HEK293 (cell line): ENCODE data around the gene GUCY2D.

Experiments
- CTCF ChIA-PET: fragments of 350-600 bp; formaldehyde crosslinking; extraction: SDS; loops from one replicate; lab custom pipeline; 2021; ENCODE audit warnings: antibody characterized with exemption; lab: Yijun Ruan, JAX
- POLR2A ChIA-PET: fragments of 300-600 bp; formaldehyde crosslinking; extraction: SDS; loops from one replicate; lab custom pipeline; 2020; ENCODE audit warnings: antibody characterized with exemption, inconsistent platforms; lab: Yijun Ruan, JAX
- H3K27ac ChIP-seq: fragments of 200-500 bp; sonication (Bioruptor generic); 2 replicates; pipeline ENCODE4 v1.5.1; 2014; ENCODE audit warnings: low read depth, low read length, control low read depth, inconsistent platforms; ENCODE audit errors: extremely low read depth
- H3K36me3 ChIP-seq, 2 experiments: fragments of 200-500 bp in 1 of 2; sonication (Bioruptor generic) in 1 of 2; 1 replicate in 1 of 2; 2 replicates in 1 of 2; pipeline ENCODE4 v1.5.1; 2014 to 2017; ENCODE audit warnings: inconsistent platforms in 2 of 2, low read length in 2 of 2; ENCODE audit not compliant: control insufficient read depth in 2 of 2, insufficient read depth in 1 of 2
- H3K4me1 ChIP-seq: fragments of 200-500 bp; sonication (Bioruptor generic); 2 replicates; pipeline ENCODE4 v1.5.1; 2014; ENCODE audit warnings: mild to moderate bottlenecking, low read length, inconsistent platforms; ENCODE audit not compliant: control insufficient read depth, insufficient read depth
- H3K4me3 ChIP-seq: 2 replicates; pipeline ENCODE4 v1.5.1; 2011; ENCODE audit warnings: low read depth, mild to moderate bottlenecking, control low read depth, low read length, moderate library complexity
- H3K9me3 ChIP-seq: fragments of 200-500 bp; sonication (Bioruptor generic); 2 replicates; pipeline ENCODE4 v1.5.1; 2014; ENCODE audit warnings: low read depth, low read length, inconsistent platforms; ENCODE audit not compliant: control insufficient read depth, insufficient read depth
- TRIM28 ChIP-seq: IDR thresholded peaks from 2 replicates; pipeline ENCODE4 v1.6.1; 2011; ENCODE audit warnings: low read length, control low read depth, borderline replicate concordance
- ZBTB17 ChIP-seq: fragments of 450-650 bp; formaldehyde crosslinking; IDR thresholded peaks from 2 replicates; pipeline ENCODE4 v1.5.1; 2016; ENCODE audit warnings: missing biosample characterization, missing genetic modification characterization
- ZBTB8A ChIP-seq: fragments of 450-650 bp; formaldehyde crosslinking; IDR thresholded peaks from 2 replicates; pipeline ENCODE4 v1.5.1; 2016; ENCODE audit warnings: missing biosample characterization, missing genetic modification characterization
- ZNF132 ChIP-seq: fragments of 450-650 bp; formaldehyde crosslinking; IDR thresholded peaks from 2 replicates; pipeline ENCODE4 v1.5.1; 2017; ENCODE audit warnings: missing biosample characterization, missing genetic modification characterization, borderline replicate concordance
- ZNF335 ChIP-seq: fragments of 450-650 bp; formaldehyde crosslinking; conservative IDR thresholded peaks from 2 replicates; pipeline ENCODE4 v1.5.1; 2016; ENCODE audit warnings: missing biosample characterization, missing genetic modification characterization
- ZNF843 ChIP-seq: fragments of 450-650 bp; formaldehyde crosslinking; IDR thresholded peaks from 2 replicates; pipeline ENCODE4 v1.5.1; 2016; ENCODE audit warnings: missing biosample characterization, missing genetic modification characterization
- TF ChIP-seq, protein P1 (sequence below): fragments of 450-650 bp; formaldehyde crosslinking; IDR thresholded peaks from 2 replicates; pipeline ENCODE4 v1.5.1; 2017; ENCODE audit warnings: missing biosample characterization, missing genetic modification characterization
- TF ChIP-seq, protein P2 (sequence below): fragments of 450-650 bp; formaldehyde crosslinking; IDR thresholded peaks from 2 replicates; pipeline ENCODE4 v1.5.1; 2016; ENCODE audit warnings: missing biosample characterization, missing genetic modification characterization
- TF ChIP-seq, protein P3 (sequence below): fragments of 450-650 bp; formaldehyde crosslinking; IDR thresholded peaks from 2 replicates; pipeline ENCODE4 v1.5.1; 2016; ENCODE audit warnings: missing biosample characterization, missing genetic modification characterization, borderline replicate concordance
- TF ChIP-seq, protein P4 (sequence below): fragments of 450-650 bp; formaldehyde crosslinking; IDR thresholded peaks from 2 replicates; pipeline ENCODE4 v1.5.1; 2016; ENCODE audit warnings: missing biosample characterization, missing genetic modification characterization
- TF ChIP-seq, protein P5 (sequence below): fragments of 450-650 bp; formaldehyde crosslinking; IDR thresholded peaks from 2 replicates; pipeline ENCODE4 v1.5.1; 2016; ENCODE audit warnings: missing biosample characterization, missing genetic modification characterization
- TF ChIP-seq, protein P6 (sequence below): fragments of 450-650 bp; formaldehyde crosslinking; IDR thresholded peaks from 2 replicates; pipeline ENCODE4 v1.5.1; 2016; ENCODE audit warnings: missing biosample characterization, missing genetic modification characterization
- TF ChIP-seq, protein P7 (sequence below): fragments of 450-650 bp; IDR thresholded peaks from 2 replicates; pipeline ENCODE4 v1.5.1; 2018; ENCODE audit warnings: missing biosample characterization, mild to moderate bottlenecking, missing genetic modification characterization
- TF ChIP-seq, protein P8 (sequence below): fragments of 450-650 bp; formaldehyde crosslinking; IDR thresholded peaks from 2 replicates; pipeline ENCODE4 v1.5.1; 2017; ENCODE audit warnings: missing biosample characterization, mild to moderate bottlenecking, missing genetic modification characterization, moderate library complexity

Gene GUCY2D

DNA sequence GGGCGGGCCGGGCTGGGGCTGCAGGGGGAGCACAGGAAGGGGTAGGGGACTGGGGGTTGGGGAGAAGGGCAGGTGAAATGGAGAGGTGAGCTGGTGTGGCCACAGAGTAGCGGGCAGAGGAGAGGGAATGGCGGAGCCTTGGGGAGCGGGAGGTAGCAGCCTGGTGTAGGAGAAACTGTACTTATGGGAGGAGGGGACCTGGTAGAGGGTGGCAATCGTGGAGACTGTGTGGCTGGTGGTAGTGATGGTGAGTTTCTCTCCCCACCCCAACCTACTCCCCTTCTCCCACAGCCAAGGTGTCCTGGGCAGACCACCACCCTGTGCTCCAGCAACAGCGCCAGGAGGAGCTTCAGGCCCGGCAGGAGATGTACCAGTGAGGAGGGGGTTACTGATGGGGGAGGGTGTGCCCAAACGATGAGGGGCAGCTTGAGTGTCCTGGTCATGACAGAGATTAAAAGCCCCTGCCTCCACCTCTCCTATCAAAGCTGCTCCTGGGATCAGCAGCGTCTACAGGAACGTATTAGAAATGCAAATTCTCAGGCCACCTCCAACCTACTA, 37.3 kb downstream of the GUCY2D start:
- no peaks in the 10 kb centered on the region for H3K9me3 ChIP-seq
- H3K4me3 ChIP-seq, result no peak overlapping the region
- no peak overlapping the region for H3K27ac ChIP-seq
- no peaks in the 10 kb centered on the region for H3K4me1 ChIP-seq
- CTCF ChIA-PET, result interaction anchor here (0.6 to 4.6 kb wide), 8 partner anchors 21 to 296 kb away, joined by 3 to 134 read pairs (median 25); no protein-coding TSS in a partner anchor
- no peaks in the 10 kb centered on the region; a peak in 1 of 3 replicates for H3K36me3 ChIP-seq
- TF ChIP-seq ZNF132 (tag by site-specific recombination) (no peak), ZNF335 (tag by site-specific recombination) (no peak)
- TF ChIP-seq, protein P1, sequence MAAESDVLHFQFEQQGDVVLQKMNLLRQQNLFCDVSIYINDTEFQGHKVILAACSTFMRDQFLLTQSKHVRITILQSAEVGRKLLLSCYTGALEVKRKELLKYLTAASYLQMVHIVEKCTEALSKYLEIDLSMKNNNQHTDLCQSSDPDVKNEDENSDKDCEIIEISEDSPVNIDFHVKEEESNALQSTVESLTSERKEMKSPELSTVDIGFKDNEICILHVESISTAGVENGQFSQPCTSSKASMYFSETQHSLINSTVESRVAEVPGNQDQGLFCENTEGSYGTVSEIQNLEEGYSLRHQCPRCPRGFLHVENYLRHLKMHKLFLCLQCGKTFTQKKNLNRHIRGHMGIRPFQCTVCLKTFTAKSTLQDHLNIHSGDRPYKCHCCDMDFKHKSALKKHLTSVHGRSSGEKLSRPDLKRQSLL, result no peak
- TF ChIP-seq, protein P2, sequence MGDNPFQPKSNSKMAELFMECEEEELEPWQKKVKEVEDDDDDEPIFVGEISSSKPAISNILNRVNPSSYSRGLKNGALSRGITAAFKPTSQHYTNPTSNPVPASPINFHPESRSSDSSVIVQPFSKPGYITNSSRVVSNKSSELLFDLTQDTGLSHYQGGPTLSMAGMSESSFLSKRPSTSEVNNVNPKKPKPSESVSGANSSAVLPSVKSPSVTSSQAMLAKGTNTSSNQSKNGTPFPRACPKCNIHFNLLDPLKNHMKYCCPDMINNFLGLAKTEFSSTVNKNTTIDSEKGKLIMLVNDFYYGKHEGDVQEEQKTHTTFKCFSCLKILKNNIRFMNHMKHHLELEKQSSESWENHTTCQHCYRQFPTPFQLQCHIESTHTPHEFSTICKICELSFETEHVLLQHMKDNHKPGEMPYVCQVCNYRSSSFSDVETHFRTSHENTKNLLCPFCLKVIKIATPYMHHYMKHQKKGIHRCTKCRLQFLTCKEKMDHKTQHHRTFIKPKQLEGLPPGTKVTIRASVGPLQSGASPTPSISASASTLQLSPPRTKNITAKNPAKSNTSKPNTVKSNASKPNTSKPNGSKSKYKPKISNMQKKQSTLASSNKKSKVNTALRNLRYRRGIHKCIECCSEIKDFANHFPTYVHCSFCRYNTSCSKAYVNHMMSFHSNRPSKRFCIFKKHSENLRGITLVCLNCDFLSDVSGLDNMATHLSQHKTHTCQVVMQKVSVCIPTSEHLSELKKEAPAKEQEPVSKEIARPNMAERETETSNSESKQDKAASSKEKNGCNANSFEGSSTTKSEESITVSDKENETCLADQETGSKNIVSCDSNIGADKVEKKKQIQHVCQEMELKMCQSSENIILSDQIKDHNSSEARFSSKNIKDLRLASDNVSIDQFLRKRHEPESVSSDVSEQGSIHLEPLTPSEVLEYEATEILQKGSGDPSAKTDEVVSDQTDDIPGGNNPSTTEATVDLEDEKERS, result no peak
- TF ChIP-seq, protein P3, sequence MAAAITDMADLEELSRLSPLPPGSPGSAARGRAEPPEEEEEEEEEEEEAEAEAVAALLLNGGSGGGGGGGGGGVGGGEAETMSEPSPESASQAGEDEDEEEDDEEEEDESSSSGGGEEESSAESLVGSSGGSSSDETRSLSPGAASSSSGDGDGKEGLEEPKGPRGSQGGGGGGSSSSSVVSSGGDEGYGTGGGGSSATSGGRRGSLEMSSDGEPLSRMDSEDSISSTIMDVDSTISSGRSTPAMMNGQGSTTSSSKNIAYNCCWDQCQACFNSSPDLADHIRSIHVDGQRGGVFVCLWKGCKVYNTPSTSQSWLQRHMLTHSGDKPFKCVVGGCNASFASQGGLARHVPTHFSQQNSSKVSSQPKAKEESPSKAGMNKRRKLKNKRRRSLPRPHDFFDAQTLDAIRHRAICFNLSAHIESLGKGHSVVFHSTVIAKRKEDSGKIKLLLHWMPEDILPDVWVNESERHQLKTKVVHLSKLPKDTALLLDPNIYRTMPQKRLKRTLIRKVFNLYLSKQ (tag by site-specific recombination), result no peak
- TF ChIP-seq, protein P4, sequence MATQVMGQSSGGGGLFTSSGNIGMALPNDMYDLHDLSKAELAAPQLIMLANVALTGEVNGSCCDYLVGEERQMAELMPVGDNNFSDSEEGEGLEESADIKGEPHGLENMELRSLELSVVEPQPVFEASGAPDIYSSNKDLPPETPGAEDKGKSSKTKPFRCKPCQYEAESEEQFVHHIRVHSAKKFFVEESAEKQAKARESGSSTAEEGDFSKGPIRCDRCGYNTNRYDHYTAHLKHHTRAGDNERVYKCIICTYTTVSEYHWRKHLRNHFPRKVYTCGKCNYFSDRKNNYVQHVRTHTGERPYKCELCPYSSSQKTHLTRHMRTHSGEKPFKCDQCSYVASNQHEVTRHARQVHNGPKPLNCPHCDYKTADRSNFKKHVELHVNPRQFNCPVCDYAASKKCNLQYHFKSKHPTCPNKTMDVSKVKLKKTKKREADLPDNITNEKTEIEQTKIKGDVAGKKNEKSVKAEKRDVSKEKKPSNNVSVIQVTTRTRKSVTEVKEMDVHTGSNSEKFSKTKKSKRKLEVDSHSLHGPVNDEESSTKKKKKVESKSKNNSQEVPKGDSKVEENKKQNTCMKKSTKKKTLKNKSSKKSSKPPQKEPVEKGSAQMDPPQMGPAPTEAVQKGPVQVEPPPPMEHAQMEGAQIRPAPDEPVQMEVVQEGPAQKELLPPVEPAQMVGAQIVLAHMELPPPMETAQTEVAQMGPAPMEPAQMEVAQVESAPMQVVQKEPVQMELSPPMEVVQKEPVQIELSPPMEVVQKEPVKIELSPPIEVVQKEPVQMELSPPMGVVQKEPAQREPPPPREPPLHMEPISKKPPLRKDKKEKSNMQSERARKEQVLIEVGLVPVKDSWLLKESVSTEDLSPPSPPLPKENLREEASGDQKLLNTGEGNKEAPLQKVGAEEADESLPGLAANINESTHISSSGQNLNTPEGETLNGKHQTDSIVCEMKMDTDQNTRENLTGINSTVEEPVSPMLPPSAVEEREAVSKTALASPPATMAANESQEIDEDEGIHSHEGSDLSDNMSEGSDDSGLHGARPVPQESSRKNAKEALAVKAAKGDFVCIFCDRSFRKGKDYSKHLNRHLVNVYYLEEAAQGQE (tag by site-specific recombination), result no peak
- TF ChIP-seq, protein P5, sequence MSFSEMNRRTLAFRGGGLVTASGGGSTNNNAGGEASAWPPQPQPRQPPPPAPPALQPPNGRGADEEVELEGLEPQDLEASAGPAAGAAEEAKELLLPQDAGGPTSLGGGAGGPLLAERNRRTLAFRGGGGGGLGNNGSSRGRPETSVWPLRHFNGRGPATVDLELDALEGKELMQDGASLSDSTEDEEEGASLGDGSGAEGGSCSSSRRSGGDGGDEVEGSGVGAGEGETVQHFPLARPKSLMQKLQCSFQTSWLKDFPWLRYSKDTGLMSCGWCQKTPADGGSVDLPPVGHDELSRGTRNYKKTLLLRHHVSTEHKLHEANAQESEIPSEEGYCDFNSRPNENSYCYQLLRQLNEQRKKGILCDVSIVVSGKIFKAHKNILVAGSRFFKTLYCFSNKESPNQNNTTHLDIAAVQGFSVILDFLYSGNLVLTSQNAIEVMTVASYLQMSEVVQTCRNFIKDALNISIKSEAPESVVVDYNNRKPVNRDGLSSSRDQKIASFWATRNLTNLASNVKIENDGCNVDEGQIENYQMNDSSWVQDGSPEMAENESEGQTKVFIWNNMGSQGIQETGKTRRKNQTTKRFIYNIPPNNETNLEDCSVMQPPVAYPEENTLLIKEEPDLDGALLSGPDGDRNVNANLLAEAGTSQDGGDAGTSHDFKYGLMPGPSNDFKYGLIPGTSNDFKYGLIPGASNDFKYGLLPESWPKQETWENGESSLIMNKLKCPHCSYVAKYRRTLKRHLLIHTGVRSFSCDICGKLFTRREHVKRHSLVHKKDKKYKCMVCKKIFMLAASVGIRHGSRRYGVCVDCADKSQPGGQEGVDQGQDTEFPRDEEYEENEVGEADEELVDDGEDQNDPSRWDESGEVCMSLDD (tag by site-specific recombination), result no peak
- POLR2A ChIA-PET, result no interaction called here

DNA sequence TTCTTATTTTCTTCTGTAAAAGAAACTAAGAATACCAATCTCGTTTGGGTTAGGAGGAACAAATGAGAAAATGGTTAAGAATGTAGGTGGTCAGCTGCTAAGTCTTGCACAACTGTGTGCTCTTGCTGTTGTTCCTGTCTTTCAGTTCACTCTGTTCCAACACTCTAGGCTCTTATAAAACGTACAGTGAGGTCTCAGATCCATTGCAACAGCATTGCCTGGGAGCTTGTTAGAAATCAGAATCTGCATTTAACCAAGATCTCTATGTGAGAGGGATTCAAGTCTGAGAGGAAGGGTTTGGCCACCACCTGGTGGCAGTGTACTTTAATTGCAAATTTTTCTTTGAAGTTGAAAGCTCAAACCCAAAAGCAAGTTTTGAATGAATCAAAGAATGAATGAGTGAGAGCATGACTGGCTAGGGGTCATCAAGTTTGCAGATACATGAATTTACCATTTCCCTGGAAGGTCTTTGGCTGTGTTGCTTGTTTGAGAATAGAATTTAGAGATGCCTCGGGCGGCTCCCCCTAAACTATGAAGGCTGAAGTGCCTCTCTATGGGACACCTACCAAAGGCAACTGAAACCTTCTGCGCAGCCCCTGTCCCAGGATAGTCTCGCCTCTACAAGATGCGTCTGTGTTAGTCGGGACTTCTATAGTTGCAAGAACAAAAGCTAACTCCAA, 39.0 kb downstream of the GUCY2D start:
- Histone ChIP-seq H3K4me3 (no peak overlapping the region), H3K4me1 (no peaks in the 10 kb centered on the region), H3K27ac (no peak overlapping the region), H3K9me3 (no peaks in the 10 kb centered on the region), H3K36me3 (no peaks in the 10 kb centered on the region; a peak in 1 of 3 replicates)
- POLR2A ChIA-PET, result interaction anchor here (0.5 to 1.6 kb wide), 8 partner anchors 11 to 354 kb away, joined by 3 to 10 read pairs (median 4); partner anchors contain the start of genes NAA38, RNF227, TP53 and WRAP53
- CTCF ChIA-PET, result interaction anchor here (0.5 to 4.6 kb wide), 72 partner anchors 9 to 989 kb away, joined by 3 to 134 read pairs (median 6); partner anchors contain the start of genes CHD3, GUCY2D, NAA38 and RNF227
- TF ChIP-seq, protein P6, sequence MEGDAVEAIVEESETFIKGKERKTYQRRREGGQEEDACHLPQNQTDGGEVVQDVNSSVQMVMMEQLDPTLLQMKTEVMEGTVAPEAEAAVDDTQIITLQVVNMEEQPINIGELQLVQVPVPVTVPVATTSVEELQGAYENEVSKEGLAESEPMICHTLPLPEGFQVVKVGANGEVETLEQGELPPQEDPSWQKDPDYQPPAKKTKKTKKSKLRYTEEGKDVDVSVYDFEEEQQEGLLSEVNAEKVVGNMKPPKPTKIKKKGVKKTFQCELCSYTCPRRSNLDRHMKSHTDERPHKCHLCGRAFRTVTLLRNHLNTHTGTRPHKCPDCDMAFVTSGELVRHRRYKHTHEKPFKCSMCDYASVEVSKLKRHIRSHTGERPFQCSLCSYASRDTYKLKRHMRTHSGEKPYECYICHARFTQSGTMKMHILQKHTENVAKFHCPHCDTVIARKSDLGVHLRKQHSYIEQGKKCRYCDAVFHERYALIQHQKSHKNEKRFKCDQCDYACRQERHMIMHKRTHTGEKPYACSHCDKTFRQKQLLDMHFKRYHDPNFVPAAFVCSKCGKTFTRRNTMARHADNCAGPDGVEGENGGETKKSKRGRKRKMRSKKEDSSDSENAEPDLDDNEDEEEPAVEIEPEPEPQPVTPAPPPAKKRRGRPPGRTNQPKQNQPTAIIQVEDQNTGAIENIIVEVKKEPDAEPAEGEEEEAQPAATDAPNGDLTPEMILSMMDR, result peak; percentile 64
- TF ChIP-seq, protein P7, sequence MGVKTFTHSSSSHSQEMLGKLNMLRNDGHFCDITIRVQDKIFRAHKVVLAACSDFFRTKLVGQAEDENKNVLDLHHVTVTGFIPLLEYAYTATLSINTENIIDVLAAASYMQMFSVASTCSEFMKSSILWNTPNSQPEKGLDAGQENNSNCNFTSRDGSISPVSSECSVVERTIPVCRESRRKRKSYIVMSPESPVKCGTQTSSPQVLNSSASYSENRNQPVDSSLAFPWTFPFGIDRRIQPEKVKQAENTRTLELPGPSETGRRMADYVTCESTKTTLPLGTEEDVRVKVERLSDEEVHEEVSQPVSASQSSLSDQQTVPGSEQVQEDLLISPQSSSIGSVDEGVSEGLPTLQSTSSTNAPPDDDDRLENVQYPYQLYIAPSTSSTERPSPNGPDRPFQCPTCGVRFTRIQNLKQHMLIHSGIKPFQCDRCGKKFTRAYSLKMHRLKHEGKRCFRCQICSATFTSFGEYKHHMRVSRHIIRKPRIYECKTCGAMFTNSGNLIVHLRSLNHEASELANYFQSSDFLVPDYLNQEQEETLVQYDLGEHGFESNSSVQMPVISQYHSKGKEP (tag by site-specific recombination), result no peak
- TF ChIP-seq ZBTB8A (tag by site-specific recombination) (no peak), ZBTB17 (tag by site-specific recombination) (peak; percentile 43; the same call in 1 of the 2 replicates), TRIM28 (no peak), ZNF843 (tag by site-specific recombination) (no peak)
- TF ChIP-seq, protein P8, sequence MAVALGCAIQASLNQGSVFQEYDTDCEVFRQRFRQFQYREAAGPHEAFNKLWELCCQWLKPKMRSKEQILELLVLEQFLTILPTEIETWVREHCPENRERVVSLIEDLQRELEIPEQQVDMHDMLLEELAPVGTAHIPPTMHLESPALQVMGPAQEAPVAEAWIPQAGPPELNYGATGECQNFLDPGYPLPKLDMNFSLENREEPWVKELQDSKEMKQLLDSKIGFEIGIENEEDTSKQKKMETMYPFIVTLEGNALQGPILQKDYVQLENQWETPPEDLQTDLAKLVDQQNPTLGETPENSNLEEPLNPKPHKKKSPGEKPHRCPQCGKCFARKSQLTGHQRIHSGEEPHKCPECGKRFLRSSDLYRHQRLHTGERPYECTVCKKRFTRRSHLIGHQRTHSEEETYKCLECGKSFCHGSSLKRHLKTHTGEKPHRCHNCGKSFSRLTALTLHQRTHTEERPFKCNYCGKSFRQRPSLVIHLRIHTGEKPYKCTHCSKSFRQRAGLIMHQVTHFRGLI (tag by site-specific recombination), result no peak
